GM18867 (cell line): Measurements from ENCODE around the gene S100A11.

Source experiments
- ATAC-seq: cut with Tn5 transposase; IDR thresholded peaks from one replicate; pipeline ENCODE4 v1.9.1; 2021; ENCODE audit warnings: mild to moderate bottlenecking, moderate library complexity; ENCODE audit not compliant: unreplicated experiment

Gene S100A11

GRCh38 chr1:152039886-152040285 lies 3.1 kb upstream of the S100A11 start:
- ATAC-seq = no peak

GRCh38 chr1:152039461-152039860 lies 2.7 kb upstream of the S100A11 start:
- ATAC-seq = no peak

- ATAC-seq = no peak
These were observed 2.1 kb upstream of the S100A11 start for GRCh38 chr1:152038871-152039270.

- no peak for ATAC-seq
These were observed 1.1 kb downstream of the S100A11 start for GRCh38 chr1:152035539-152036266.

GRCh38 chr1:152034654-152035538 lies 1.9 kb downstream of the S100A11 start:
- ATAC-seq = peak; percentile 49

GRCh38 chr1:152034324-152034653 lies 2.5 kb downstream of the S100A11 start:
- peak; percentile 7 for ATAC-seq

GRCh38 chr1:152029929-152030211 lies 6.9 kb downstream of the S100A11 start:
- ATAC-seq = no peak

DNA sequence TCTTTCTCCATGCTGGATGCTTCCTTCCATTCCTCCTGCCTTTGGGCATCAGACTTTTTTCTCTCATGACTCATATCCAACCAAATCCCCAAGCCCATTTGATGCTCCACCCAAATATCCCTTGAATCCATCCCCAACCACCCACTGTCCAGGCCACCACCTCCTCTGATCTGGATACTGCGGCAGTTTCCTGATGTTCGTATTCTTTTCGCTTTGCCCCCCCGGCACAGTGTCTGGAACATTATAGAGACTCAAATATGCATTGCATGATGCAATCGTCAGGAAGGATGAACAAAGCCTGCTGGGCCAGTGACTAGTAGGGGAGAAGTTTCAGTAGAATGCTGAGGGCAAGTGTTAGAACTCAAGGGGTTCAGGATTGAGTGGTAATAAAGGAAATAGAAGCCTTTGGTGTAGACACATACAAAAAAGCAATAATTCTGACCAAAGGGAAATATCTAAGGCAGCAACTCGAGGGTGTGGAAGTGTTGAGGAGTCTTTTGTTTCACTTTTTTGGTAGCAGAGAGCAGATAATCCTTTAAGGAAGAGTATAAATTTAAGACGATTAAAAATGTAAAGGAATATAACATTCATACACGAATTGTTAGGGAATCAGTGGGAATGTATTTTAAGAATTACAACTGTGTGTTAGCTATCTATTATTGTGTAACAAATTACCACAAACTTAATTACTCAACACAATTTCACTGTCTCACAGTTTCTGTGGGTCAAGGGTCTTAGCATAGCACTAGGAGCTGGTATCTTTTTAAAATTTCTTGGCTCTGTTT lies 7.5 kb downstream of the S100A11 start:
- ATAC-seq = no peak

GRCh38 chr1:152026895-152027294 lies 9.9 kb downstream of the S100A11 start:
- no peak for ATAC-seq

DNA sequence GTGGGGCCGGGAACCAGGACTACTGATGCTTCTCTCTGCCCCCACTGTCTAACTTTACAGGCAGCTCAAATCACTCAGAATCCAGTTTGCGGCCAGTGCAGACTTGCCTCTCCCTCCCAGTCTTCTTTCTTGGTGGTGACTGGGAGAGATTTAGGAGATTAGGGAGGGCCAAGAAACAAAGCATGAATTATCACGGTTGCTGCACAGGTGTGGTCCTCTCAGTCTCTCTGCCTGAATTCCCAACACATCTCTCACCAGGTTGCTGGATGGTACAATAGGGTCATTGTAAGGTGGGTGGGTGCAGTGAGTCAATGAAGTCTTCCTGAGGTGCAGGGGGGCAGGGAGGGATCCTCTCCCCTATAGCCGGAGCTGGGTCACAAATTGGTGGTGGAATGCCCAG lies 12.6 kb downstream of the S100A11 start:
- no peak for ATAC-seq

GRCh38 chr1:152023221-152023620 lies 13.6 kb downstream of the S100A11 start:
- ATAC-seq = no peak

DNA sequence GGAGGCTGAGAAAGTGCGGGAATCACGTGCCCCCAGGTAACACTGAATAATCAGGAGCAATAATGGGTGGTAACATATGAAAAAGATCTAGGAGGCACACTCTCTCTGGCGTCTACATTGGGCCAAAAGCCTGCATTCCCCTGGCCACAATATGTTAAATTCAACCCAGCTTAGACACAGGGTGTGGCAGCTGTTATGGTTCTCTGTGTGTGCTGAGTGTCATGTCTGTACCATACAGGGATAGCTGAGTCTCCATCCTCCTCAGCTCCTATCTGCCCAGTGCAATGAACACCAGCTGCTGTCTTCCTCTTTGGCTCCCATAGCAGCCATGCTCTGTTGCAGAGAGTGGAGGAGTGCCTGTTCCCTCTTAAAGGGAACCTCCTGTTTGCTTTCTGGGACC lies 14.3 kb downstream of the S100A11 start:
- no peak for ATAC-seq

DNA sequence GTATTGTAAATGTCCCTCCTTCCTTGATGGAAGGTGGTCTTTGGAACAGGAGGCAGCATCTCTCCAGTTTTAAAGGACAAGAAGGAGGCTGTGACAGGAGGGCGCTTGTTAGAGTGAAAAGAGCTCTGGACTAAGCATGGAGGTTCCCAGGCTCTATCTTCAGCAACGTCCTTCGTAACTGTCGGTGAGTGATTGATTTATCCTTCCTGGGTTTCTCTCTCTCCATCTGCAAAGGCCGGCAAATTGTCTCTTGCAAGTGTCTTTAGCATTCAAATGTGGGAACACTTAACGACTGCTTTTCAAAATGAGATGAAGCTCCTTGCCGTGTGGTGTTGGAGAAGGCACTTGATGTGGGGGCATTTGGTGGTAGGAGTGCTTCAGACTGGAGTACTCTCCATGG lies 15.2 kb downstream of the S100A11 start:
- no peak for ATAC-seq

GRCh38 chr1:152020849-152021248 lies 16.0 kb downstream of the S100A11 start:
- no peak for ATAC-seq

GRCh38 chr1:152018537-152018936 lies 18.3 kb downstream of the S100A11 start:
- ATAC-seq = no peak

- ATAC-seq = no peak
These were observed 21.0 kb downstream of the S100A11 start for GRCh38 chr1:152015766-152016165.

- no peak for ATAC-seq
These were observed 21.9 kb downstream of the S100A11 start for GRCh38 chr1:152014943-152015342.

- ATAC-seq = no peak
These were observed 23.1 kb downstream of the S100A11 start for GRCh38 chr1:152013664-152014237.

GRCh38 chr1:152009691-152010090 lies 27.1 kb downstream of the S100A11 start:
- ATAC-seq = no peak

- no peak for ATAC-seq
These were observed 29.8 kb downstream of the S100A11 start for GRCh38 chr1:152007047-152007446.

DNA sequence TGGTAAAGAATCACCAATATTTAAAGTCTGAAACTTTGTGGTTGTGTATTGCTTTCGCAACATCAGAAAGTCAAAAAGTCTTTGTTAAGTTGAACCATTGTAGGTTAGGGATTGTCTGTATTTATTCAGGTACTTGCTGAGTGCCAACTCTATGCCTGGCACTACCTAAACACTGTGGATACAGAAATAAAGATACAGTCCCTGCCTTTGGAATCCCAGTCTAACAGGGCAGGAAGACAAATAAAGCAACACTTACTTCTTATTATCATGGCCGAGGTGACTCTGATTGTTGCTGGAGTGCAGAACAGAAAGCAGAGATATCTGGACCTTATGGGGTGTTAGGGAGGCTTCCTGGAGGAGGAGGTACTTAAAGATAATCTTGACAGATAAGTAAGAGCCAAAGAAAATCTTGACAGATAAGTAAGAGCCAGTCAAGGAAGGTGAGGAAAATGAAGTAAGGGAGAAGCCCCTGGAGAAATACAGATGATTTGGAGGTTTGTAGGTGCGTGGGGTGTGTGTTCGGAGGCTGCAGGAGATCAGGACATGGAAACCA lies 31.4 kb downstream of the S100A11 start:
- no peak for ATAC-seq
